CD4-positive, alpha-beta memory T cell (primary cell): ENCODE results near the gene NFATC2. TPM values are rescaled to one million over a fixed set of nuclear protein-coding genes. Genes with fewer than 3 reads are reported as not detected.

ENCODE experiments used
- CTCF ChIA-PET: fragments of 350-600 bp; sonication (Branson Sonifier 250); formaldehyde crosslinking; loops from one replicate; lab custom pipeline; 2021; ENCODE audit warnings: inconsistent platforms; ENCODE audit not compliant: partially characterized antibody; lab: Charles Lee
- POLR2A ChIA-PET: fragments of 350-600 bp; sonication (Branson Sonifier 250); formaldehyde crosslinking; loops from one replicate; lab custom pipeline; 2021; ENCODE audit not compliant: partially characterized antibody; lab: Charles Lee
- DNase-seq, 5 donors: peaks; one replicate each; pipeline versions ENCODE4 v3.0.0 to v3.0.0-alpha.2; 2020 to 2022; ENCODE audit warnings: mixed read lengths in 1 of 5
- H3K27ac ChIP-seq: one replicate; pipeline ENCODE4 v1.7.0; 2013; ENCODE audit warnings: low read depth, low read length
- H3K27me3 ChIP-seq: 2 replicates; pipeline ENCODE4 v1.7.0; 2013; ENCODE audit warnings: mild to moderate bottlenecking, low read length, moderate library complexity; ENCODE audit not compliant: insufficient read depth
- H3K36me3 ChIP-seq: 2 replicates; pipeline ENCODE4 v1.7.0; 2013; ENCODE audit warnings: mild to moderate bottlenecking, low read length, moderate library complexity; ENCODE audit not compliant: insufficient read depth
- H3K4me1 ChIP-seq: 2 replicates; pipeline ENCODE4 v1.7.0; 2013; ENCODE audit warnings: mild to moderate bottlenecking, low read length, moderate library complexity; ENCODE audit not compliant: insufficient read depth
- H3K4me3 ChIP-seq, 2 donors: one replicate each; pipeline ENCODE4 v1.7.0; 2013; ENCODE audit warnings: low read length in 2 of 2, mild to moderate bottlenecking in 1 of 2
- H3K9me3 ChIP-seq, 2 donors: one replicate each; pipeline ENCODE4 v1.7.0; 2013; ENCODE audit warnings: low read length in 2 of 2, control low read depth in 1 of 2; ENCODE audit not compliant: control insufficient read depth in 1 of 2
- H3K27ac Mint-ChIP-seq, 7 donors: one replicate each; pipeline ENCODE4 v1.8.0; 2020 to 2021; ENCODE audit warnings: mixed read lengths in 7 of 7, mild to moderate bottlenecking in 6 of 7, inconsistent platforms in 3 of 7, moderate library complexity in 3 of 7
- H3K27me3 Mint-ChIP-seq, 2 donors: one replicate each; pipeline ENCODE4 v1.8.0; 2020 to 2021; ENCODE audit warnings: mixed read lengths in 2 of 2
- H3K36me3 Mint-ChIP-seq, 2 donors: one replicate each; pipeline ENCODE4 v1.8.0; 2020 to 2021; ENCODE audit warnings: mixed read lengths in 2 of 2, inconsistent platforms in 1 of 2, mild to moderate bottlenecking in 1 of 2
- H3K4me1 Mint-ChIP-seq, 4 donors: one replicate each; pipeline ENCODE4 v1.8.0; 2020 to 2021; ENCODE audit warnings: mixed read lengths in 4 of 4, mild to moderate bottlenecking in 1 of 4
- H3K4me3 Mint-ChIP-seq, 8 donors: one replicate each; pipeline ENCODE4 v1.8.0; 2020 to 2021; ENCODE audit warnings: mixed read lengths in 8 of 8, mild to moderate bottlenecking in 7 of 8, moderate library complexity in 6 of 8, inconsistent platforms in 3 of 8
- H3K9me3 Mint-ChIP-seq, 8 donors: one replicate each; pipeline ENCODE4 v1.8.0; 2020 to 2021; ENCODE audit warnings: mixed read lengths in 8 of 8, mild to moderate bottlenecking in 5 of 8, inconsistent platforms in 3 of 8, moderate library complexity in 1 of 8
- intact Hi-C: fragments of 100-400 bp; cut with micrococcal nuclease; formaldehyde crosslinking; loops from one replicate; pipeline ENCODE4 v1.15.1; 2023
- polyA plus RNA-seq, 2 donors: library from polyadenylated mRNA; unstranded; fragments of 300-500 nt; fragmentation: Illumina TruSeq; gene quantifications; one replicate each; pipeline ENCODE4 v1.2.3, GENCODE V29; 2021
- total RNA-seq, 2 experiments: library from RNA; stranded (reverse); gene quantifications; one replicate each; pipeline ENCODE4 v1.2.3, GENCODE V29; 2021

The NFATC2 gene
- total and polyA plus RNA-seq, 4 experiments from 2014 or later = 14.0 to 71.6 (median 53.7) TPM

- intact Hi-C loops = no loop called here
- no peak overlapping the region for H3K4me3 Mint-ChIP-seq
- ChIA-PET CTCF (interaction anchor here (1.1 to 2.2 kb wide), 3 partner anchors 11 to 226 kb away, joined by 3 to 12 read pairs (median 4); no protein-coding TSS in a partner anchor), POLR2A (no interaction called here)
- no peak overlapping the region for H3K27ac ChIP-seq
- no peaks in the 10 kb centered on the region for H3K9me3 Mint-ChIP-seq
- no peaks in the 10 kb centered on the region for H3K27me3 ChIP-seq
- no peaks in the 10 kb centered on the region for H3K9me3 ChIP-seq
- no peaks in the 10 kb centered on the region for H3K27me3 Mint-ChIP-seq
- DNase-seq = no peak
- no peak overlapping the region for H3K27ac Mint-ChIP-seq
- H3K4me3 ChIP-seq = no peak overlapping the region
- peaks cover 0 to 7% (median 4%) of the 10 kb centered on the region in 4 donors for H3K4me1 Mint-ChIP-seq
- H3K36me3 ChIP-seq = no peaks in the 10 kb centered on the region
- H3K4me1 ChIP-seq = no peaks in the 10 kb centered on the region
- H3K36me3 Mint-ChIP-seq = peaks cover 6 to 9% of the 10 kb centered on the region in 2 donors
These were observed 167.6 kb downstream of the NFATC2 start for GRCh38 chr20:51374961-51375360.

GRCh38 chr20:51374456-51374830 is 168.1 kb downstream of the NFATC2 start:
- Histone ChIP-seq H3K36me3 (no peaks in the 10 kb centered on the region), H3K4me1 (no peaks in the 10 kb centered on the region), H3K9me3 (no peaks in the 10 kb centered on the region), H3K4me3 (no peak overlapping the region), H3K27ac (no peak overlapping the region), H3K27me3 (no peaks in the 10 kb centered on the region)
- H3K27ac Mint-ChIP-seq = peak overlapping the region in 1 of 7 donors; percentile 51
- H3K4me3 Mint-ChIP-seq = no peak overlapping the region
- H3K9me3 Mint-ChIP-seq = no peaks in the 10 kb centered on the region
- intact Hi-C loops = no loop called here
- H3K4me1 Mint-ChIP-seq = peaks cover 0 to 7% (median 4%) of the 10 kb centered on the region in 4 donors
- no peaks in the 10 kb centered on the region for H3K27me3 Mint-ChIP-seq
- ChIA-PET CTCF (interaction anchor here (0.5 to 2.2 kb wide), 3 partner anchors 12 to 250 kb away, joined by 3 to 12 read pairs (median 4); no protein-coding TSS in a partner anchor), POLR2A (no interaction called here)
- DNase-seq = no peak
- H3K36me3 Mint-ChIP-seq = peaks cover 6% of the 10 kb centered on the region in 2 donors

GRCh38 chr20:51373713-51374455 is 168.6 kb downstream of the NFATC2 start:
- no peak overlapping the region for H3K4me3 ChIP-seq
- DNase-seq = no peak
- no peaks in the 10 kb centered on the region for H3K4me1 ChIP-seq
- no peaks in the 10 kb centered on the region for H3K27me3 Mint-ChIP-seq
- H3K27me3 ChIP-seq = no peaks in the 10 kb centered on the region
- H3K36me3 ChIP-seq = no peaks in the 10 kb centered on the region
- peaks cover 0 to 7% (median 4%) of the 10 kb centered on the region in 4 donors for H3K4me1 Mint-ChIP-seq
- ChIA-PET CTCF (interaction anchor here (0.5 to 7.3 kb wide), 9 partner anchors 17 to 250 kb away, joined by 3 to 66 read pairs (median 3); no protein-coding TSS in a partner anchor), POLR2A (no interaction called here)
- H3K4me3 Mint-ChIP-seq = no peak overlapping the region
- intact Hi-C loops = loop anchor here (2.0 kb wide), 2 partner anchors 77 to 387 kb away; no protein-coding TSS in a partner anchor
- peaks cover 5 to 6% of the 10 kb centered on the region in 2 donors for H3K36me3 Mint-ChIP-seq
- no peaks in the 10 kb centered on the region for H3K9me3 Mint-ChIP-seq
- peak overlapping the region in 1 of 7 donors; percentile 51 for H3K27ac Mint-ChIP-seq
- no peak overlapping the region for H3K27ac ChIP-seq
- no peaks in the 10 kb centered on the region for H3K9me3 ChIP-seq

GRCh38 chr20:51372966-51373365 is 169.6 kb downstream of the NFATC2 start:
- Mint-ChIP-seq H3K27ac (peak overlapping the region in 1 of 7 donors; percentile 7), H3K27me3 (no peaks in the 10 kb centered on the region), H3K4me3 (no peak overlapping the region), H3K4me1 (peaks cover 0 to 6% (median 4%) of the 10 kb centered on the region in 4 donors), H3K9me3 (no peaks in the 10 kb centered on the region), H3K36me3 (peaks cover 1 to 2% of the 10 kb centered on the region in 2 donors)
- Histone ChIP-seq H3K27me3 (no peaks in the 10 kb centered on the region), H3K4me3 (no peak overlapping the region), H3K36me3 (no peaks in the 10 kb centered on the region), H3K4me1 (no peaks in the 10 kb centered on the region), H3K9me3 (no peaks in the 10 kb centered on the region), H3K27ac (no peak overlapping the region)
- CTCF ChIA-PET = interaction anchor here (0.7 to 7.3 kb wide), 11 partner anchors 8 to 251 kb away, joined by 3 to 66 read pairs (median 3); no protein-coding TSS in a partner anchor
- POLR2A ChIA-PET = interaction anchor here (1.3 kb wide), 1 partner anchor 221 kb away, joined by 3 read pairs; no protein-coding TSS in a partner anchor
- intact Hi-C loops = loop anchor here (1.0 to 2.0 kb wide), 4 partner anchors 78 to 386 kb away; no protein-coding TSS in a partner anchor
- no peak for DNase-seq

- Histone ChIP-seq H3K4me1 (no peaks in the 10 kb centered on the region), H3K27me3 (no peaks in the 10 kb centered on the region), H3K27ac (no peak overlapping the region), H3K4me3 (no peak overlapping the region), H3K36me3 (no peaks in the 10 kb centered on the region), H3K9me3 (no peaks in the 10 kb centered on the region)
- no peaks in the 10 kb centered on the region for H3K36me3 Mint-ChIP-seq
- H3K4me3 Mint-ChIP-seq = no peak overlapping the region
- ChIA-PET CTCF (interaction anchor here (0.6 to 7.3 kb wide), 12 partner anchors 8 to 254 kb away, joined by 3 to 66 read pairs (median 3); no protein-coding TSS in a partner anchor), POLR2A (interaction anchor here (1.3 kb wide), 1 partner anchor 222 kb away, joined by 3 read pairs; no protein-coding TSS in a partner anchor)
- peak overlapping the region in 2 of 7 donors; percentile 63 to 81 for H3K27ac Mint-ChIP-seq
- peaks cover 0 to 6% (median 4%) of the 10 kb centered on the region in 4 donors for H3K4me1 Mint-ChIP-seq
- no peaks in the 10 kb centered on the region for H3K27me3 Mint-ChIP-seq
- peak in 4 of 5 donors; percentile 41 to 54 (median 46) for DNase-seq
- no peaks in the 10 kb centered on the region for H3K9me3 Mint-ChIP-seq
- intact Hi-C loops = loop anchor here (1.0 to 2.0 kb wide), 4 partner anchors 79 to 385 kb away; no protein-coding TSS in a partner anchor
These were observed 170.2 kb downstream of the NFATC2 start for GRCh38 chr20:51372176-51372803.

GRCh38 chr20:51371720-51372119 is 170.8 kb downstream of the NFATC2 start:
- POLR2A ChIA-PET = interaction anchor here (1.3 kb wide), 1 partner anchor 223 kb away, joined by 3 read pairs; no protein-coding TSS in a partner anchor
- CTCF ChIA-PET = interaction anchor here (0.6 to 7.3 kb wide), 9 partner anchors 9 to 273 kb away, joined by 3 to 66 read pairs (median 3); no protein-coding TSS in a partner anchor
- H3K9me3 Mint-ChIP-seq = no peaks in the 10 kb centered on the region
- Histone ChIP-seq H3K36me3 (no peaks in the 10 kb centered on the region), H3K9me3 (no peaks in the 10 kb centered on the region), H3K27me3 (no peaks in the 10 kb centered on the region), H3K4me1 (no peaks in the 10 kb centered on the region), H3K27ac (no peak overlapping the region), H3K4me3 (no peak overlapping the region)
- DNase-seq = no peak
- no peak overlapping the region for H3K4me3 Mint-ChIP-seq
- H3K27me3 Mint-ChIP-seq = no peaks in the 10 kb centered on the region
- peak overlapping the region in 2 of 7 donors; percentile 73 to 81 for H3K27ac Mint-ChIP-seq
- no peaks in the 10 kb centered on the region for H3K36me3 Mint-ChIP-seq
- intact Hi-C loops = loop anchor here (1.0 to 2.0 kb wide), 4 partner anchors 79 to 385 kb away; no protein-coding TSS in a partner anchor
- H3K4me1 Mint-ChIP-seq = peaks cover 0 to 6% (median 4%) of the 10 kb centered on the region in 4 donors
